OCI-M2 (cell line): ENCODE measurements around the gene ADAM8.
"Not testable (repeated sequence)": the region's sequence is repeated elsewhere in the genome, so short reads cannot be mapped to it uniquely, and the experiment has no call there.

Source experiments
- DNase-seq: peaks from one replicate; lab custom pipeline; 2025; ENCODE audit not compliant: unreplicated experiment; lab: John Stamatoyannopoulos, UW

Gene ADAM8

GRCh38 chr10:133269367-133269766 lies 7.3 kb downstream of the ADAM8 start:
- no peak for DNase-seq

DNA sequence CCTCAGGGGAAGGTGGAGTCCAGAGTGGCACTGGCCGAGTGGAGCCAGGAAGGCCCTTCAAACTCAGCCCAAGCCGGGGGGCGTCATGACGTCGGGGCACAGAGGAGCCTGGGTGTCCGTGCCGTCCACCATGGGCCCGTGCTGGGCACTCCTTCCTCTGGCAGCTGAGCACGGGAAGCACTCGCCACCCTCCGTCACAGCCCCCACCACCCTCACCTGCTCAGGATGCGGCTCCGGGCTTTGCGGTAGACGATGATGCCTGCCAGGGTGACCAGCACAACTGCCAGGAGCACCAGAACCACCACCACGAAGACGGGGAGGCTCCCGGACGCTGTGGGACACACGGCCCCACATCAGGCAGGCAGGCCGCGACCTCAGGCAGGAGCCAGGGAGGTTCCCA lies 8.1 kb downstream of the ADAM8 start:
- no peak for DNase-seq

DNA sequence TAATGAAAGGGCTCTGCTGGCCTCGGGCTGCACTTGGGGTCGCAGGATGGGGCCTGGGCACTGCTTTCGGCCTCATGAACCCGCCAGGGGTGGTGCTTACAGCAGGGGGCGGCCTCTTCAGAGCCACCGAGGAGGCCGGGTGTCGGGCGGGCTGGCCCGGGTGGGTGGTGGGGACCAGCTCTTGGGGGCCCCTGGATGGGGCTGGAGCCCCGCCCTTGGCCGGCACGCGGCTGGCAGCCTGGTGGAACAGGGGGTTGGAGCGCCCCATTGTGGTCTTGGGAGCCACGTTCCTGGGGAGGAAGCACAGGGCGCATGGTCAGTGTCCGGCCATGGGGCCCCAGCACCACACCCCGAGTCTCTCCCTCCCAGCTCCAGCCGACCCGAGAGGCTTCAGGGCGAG lies 8.8 kb downstream of the ADAM8 start:
- DNase-seq = no peak

GRCh38 chr10:133267293-133267692 lies 9.4 kb downstream of the ADAM8 start:
- DNase-seq = no peak

- DNase-seq = no peak
Measured at GRCh38 chr10:133266056-133266795, 10.4 kb downstream of the ADAM8 start.

DNA sequence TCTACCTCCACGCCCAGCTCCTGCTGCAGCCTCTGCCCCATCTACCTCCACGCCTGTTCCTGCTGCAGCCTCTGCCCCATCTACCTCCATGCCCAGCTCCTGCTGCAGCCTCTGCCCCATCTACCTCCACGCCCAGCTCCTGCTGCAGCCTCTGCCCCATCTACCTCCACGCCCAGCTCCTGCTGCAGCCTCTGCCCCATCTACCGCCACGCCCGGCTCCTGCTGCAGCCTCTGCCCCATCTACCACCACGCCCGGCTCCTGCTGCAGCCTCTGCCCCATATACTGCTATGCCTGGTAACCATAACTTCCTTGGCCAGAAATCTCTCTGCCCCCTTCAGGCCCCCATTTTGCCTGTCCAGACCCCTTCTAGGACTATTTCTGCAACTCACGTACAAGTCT lies 11.6 kb downstream of the ADAM8 start:
- DNase-seq = not testable (repeated sequence)

- DNase-seq = no peak
Measured at GRCh38 chr10:133264461-133264860, 12.2 kb downstream of the ADAM8 start.

- DNase-seq = no peak
Measured at GRCh38 chr10:133263674-133264073, 13.0 kb downstream of the ADAM8 start.

DNA sequence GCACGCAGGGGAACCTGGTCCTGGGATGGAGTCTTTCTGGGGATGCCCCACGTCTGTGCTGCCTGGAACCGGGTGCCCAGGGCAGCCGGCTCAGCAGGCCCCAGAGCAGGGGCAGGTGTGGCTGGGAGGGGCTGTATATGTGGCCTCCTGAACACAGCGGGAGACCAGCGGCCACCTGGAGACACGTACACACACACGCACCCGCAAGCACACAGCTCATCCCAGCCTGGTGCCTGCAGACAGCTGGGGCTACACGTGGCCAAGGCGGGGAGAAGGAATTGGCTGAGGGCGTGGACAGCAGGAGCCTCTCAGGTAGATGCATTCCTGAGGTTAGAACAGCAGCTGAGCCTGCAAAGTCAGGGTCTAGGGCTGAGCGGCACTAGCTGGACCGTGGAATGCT lies 14.0 kb downstream of the ADAM8 start:
- DNase-seq = no peak

DNA sequence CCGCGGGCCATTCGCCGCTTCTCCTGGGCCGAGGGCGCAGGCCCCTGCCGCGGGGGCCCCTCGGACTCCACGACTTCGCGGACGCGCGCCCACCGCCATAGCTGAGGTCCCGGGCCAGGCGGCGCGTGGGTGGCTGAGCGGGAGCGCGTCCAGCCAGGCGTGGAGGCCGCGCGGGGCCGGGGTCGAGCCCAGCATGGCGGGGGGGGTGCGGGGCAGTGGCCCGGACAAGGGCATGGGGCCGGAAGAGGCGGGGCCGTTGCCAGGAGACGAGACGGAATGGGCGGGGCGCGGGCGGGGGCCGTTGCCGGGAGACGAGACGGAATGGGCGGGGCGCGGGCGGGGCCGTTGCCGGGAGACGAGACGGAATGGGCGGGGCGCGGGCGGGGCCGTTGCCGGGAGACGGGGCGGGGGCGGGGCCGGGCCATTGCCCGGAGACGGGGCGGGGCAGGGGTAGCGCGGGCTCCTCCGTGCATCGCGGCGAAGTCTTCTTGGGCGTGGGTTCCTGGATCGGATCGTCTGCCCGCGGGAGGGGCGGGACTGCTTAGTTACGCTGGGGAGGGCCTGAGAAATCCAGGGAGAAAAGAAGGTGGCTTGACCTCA lies 14.8 kb downstream of the ADAM8 start:
- DNase-seq = no peak

GRCh38 chr10:133260895-133261725 lies 15.6 kb downstream of the ADAM8 start:
- DNase-seq = peak; percentile 2

DNA sequence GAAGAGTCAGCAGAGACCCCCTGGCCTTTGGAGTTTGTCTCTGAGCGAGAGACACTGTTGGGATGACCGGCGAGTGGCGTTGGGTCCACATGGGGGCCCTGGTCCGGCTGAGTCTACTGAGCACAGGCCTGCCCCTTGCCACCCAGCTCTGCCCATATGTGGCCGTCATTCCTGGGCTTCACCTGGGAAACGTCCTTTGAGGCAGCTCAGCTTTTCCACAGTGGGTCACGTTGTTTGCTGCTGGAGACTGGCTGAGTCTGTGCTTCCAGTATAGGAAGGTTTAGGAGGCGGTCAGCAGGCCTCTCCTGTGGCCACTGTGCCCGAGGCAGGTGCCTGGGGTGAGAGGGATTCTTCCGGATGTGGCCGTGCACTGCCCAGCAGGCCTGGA lies 17.1 kb downstream of the ADAM8 start:
- DNase-seq = no peak

GRCh38 chr10:133258818-133259601 lies 17.7 kb downstream of the ADAM8 start:
- DNase-seq = no peak

- no peak for DNase-seq
Measured at GRCh38 chr10:133258066-133258817, 18.4 kb downstream of the ADAM8 start.

DNA sequence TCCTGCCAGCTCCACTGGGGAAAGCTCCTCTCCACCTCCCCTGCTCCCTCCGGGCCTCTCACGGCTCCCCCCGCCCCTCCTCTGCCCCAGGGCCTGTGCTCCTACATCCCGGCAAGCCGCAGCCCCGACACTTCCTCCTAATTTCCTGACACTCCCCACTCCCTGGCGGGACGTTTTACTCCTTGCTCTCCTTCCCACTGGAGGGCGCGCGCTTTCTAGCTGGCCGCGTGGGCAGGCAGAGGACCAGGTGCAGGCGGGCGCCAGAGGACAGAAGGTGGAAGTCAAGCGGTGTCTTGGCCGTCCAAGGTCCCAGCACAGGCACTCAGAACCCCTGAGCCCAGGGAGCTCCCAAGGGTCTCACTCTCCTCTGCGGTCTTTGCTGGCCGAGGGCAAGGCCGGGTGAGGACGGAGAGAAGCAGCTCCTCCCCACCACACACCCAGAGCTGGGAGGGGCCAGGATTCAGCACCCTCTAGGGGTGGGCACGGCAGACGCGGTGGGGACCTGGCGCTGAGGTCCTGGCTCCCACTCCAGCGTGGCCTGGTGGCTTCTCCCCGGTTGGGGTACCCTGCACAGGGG lies 19.1 kb downstream of the ADAM8 start:
- no peak for DNase-seq

DNA sequence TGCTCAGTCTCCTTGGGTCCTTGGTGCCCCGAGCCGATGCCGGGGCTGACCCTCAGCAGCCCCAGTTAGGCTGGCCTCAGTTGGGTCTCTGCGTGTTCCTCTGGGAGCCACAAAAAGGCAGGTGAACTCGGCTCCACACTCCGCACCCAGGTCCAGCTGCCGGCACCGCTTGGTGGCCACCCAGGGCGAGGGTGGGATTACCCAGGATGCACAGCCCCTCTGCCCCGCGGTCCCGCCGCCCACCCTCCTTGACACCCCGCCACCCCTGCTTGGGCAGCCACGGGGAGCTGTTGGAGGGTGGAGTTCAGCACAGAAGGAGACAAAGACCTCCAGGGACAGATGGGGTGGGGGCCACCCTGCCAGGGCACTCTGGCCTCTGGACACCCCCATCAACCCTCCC lies 21.3 kb downstream of the ADAM8 start:
- no peak for DNase-seq

GRCh38 chr10:133254421-133255120 lies 22.1 kb downstream of the ADAM8 start:
- no peak for DNase-seq

DNA sequence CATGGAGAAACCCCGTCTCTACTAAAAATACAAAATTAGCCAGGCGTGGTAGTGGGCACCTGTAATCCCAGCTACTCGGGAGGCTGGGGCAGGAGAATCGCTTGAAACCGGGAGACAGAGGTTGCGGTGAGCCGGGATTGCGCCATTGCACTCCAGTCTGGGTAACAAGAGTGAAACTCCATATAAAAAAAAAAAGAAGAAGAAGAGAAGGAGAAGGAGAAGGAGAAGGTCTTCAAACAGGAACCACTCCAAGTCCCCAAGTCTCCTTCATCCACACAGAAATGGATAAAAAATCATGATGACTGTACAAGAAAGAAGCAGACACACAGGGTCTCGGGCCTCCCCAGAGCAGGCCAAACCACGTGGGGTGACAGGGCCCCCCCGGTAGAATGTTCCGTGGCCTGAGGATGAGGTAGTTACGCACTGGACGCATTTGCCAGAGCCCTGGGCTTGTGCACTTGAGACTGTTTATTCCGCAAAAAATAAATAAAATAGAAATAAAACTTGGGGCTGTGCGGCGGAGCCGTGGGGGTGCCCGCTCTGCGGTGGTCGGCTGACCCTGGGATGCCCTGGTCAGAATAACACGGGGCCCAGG lies 23.2 kb downstream of the ADAM8 start:
- no peak for DNase-seq

DNA sequence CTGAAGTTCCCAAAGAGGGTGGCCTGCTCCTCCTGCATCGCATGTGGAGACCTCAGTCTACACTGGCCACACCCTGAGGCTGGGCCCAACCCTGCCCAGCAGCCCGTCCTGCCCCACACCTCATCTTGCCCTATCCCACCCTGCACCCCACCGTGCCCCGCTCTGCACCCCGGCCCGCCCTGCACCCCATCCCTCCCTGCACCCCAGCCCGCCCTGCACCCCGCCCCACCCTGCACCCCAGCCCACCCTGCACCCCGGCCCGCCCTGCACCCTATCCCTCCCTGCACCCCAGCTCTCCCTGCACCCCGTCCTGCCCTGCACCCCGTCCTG lies 24.5 kb downstream of the ADAM8 start:
- no peak for DNase-seq
